IPS-15b (cell line): ENCODE measurements around the gene PMM2.
"Not testable (repeated sequence)": the region's sequence is repeated elsewhere in the genome, so short reads cannot be mapped to it uniquely, and the experiment has no call there.

Experiments
- H3K27me3 ChIP-seq: one replicate; pipeline ENCODE4 v1.6.1; 2013; ENCODE audit warnings: low read length; ENCODE audit not compliant: control insufficient read depth, insufficient read depth
- H3K36me3 ChIP-seq: one replicate; pipeline ENCODE4 v1.6.1; 2013; ENCODE audit warnings: low read length; ENCODE audit not compliant: control insufficient read depth, insufficient read depth
- H3K4me1 ChIP-seq: one replicate; pipeline ENCODE4 v1.6.1; 2013; ENCODE audit warnings: mild to moderate bottlenecking, low read length; ENCODE audit not compliant: control insufficient read depth, insufficient read depth
- H3K4me3 ChIP-seq: one replicate; pipeline ENCODE4 v1.5.1; 2013; ENCODE audit warnings: low read depth, low read length
- H3K9ac ChIP-seq: one replicate; pipeline ENCODE4 v1.6.1; 2013; ENCODE audit warnings: low read depth, mild to moderate bottlenecking, low read length
- H3K9me3 ChIP-seq: one replicate; pipeline ENCODE4 v1.6.1; 2013; ENCODE audit warnings: mild to moderate bottlenecking, low read length; ENCODE audit not compliant: control insufficient read depth, insufficient read depth

PMM2 gene

GRCh38 chr16:8874388-8874787 lies 76.7 kb downstream of the PMM2 start:
- no peaks in the 10 kb centered on the region for H3K9me3 ChIP-seq
- peaks cover 10% of the 10 kb centered on the region for H3K4me1 ChIP-seq
- no peak overlapping the region for H3K4me3 ChIP-seq
- no peaks in the 10 kb centered on the region for H3K36me3 ChIP-seq
- H3K9ac ChIP-seq = no peak overlapping the region
- no peaks in the 10 kb centered on the region for H3K27me3 ChIP-seq

- H3K27me3 ChIP-seq, H3K9me3 ChIP-seq, H3K9ac ChIP-seq, H3K4me3 ChIP-seq, H3K36me3 ChIP-seq, H3K4me1 ChIP-seq: not testable (repeated sequence)
These were observed 77.7 kb downstream of the PMM2 start for GRCh38 chr16:8875317-8875716.

GRCh38 chr16:8877894-8878522 lies 80.4 kb downstream of the PMM2 start:
- Histone ChIP-seq H3K9me3 (no peaks in the 10 kb centered on the region), H3K4me1 (peaks cover 10% of the 10 kb centered on the region), H3K9ac (no peak overlapping the region), H3K27me3 (no peaks in the 10 kb centered on the region), H3K4me3 (no peak overlapping the region), H3K36me3 (no peaks in the 10 kb centered on the region)

- Histone ChIP-seq H3K4me3 (no peak overlapping the region), H3K36me3 (no peaks in the 10 kb centered on the region), H3K4me1 (peaks cover 10% of the 10 kb centered on the region), H3K9me3 (no peaks in the 10 kb centered on the region), H3K9ac (no peak overlapping the region), H3K27me3 (no peaks in the 10 kb centered on the region)
These were observed 80.9 kb downstream of the PMM2 start for GRCh38 chr16:8878523-8878911.

GRCh38 chr16:8880839-8881510 lies 83.3 kb downstream of the PMM2 start:
- no peak overlapping the region for H3K4me3 ChIP-seq
- peaks cover 9% of the 10 kb centered on the region for H3K4me1 ChIP-seq
- H3K36me3 ChIP-seq = no peaks in the 10 kb centered on the region
- H3K9me3 ChIP-seq = no peaks in the 10 kb centered on the region
- H3K9ac ChIP-seq = no peak overlapping the region
- H3K27me3 ChIP-seq = no peaks in the 10 kb centered on the region

- H3K27me3 ChIP-seq = no peaks in the 10 kb centered on the region
- no peaks in the 10 kb centered on the region for H3K9me3 ChIP-seq
- no peak within 1 kb of the TSS for H3K9ac ChIP-seq
- H3K36me3 ChIP-seq = peaks cover 3% of the 10 kb centered on the region
- peaks cover 14% of the 10 kb centered on the region for H3K4me1 ChIP-seq
- H3K4me3 ChIP-seq = no peak within 1 kb of the TSS
These were observed 84.5 kb downstream of the PMM2 start, which contains the start of gene LITAFD for GRCh38 chr16:8882041-8882617. TSS of gene LITAFD (plus strand) at chr16:8882351. CDS start at chr16:8884356, 2,005 bp downstream.

GRCh38 chr16:8882725-8883377 lies 85.2 kb downstream of the PMM2 start:
- peaks cover 7% of the 10 kb centered on the region for H3K36me3 ChIP-seq
- H3K9me3 ChIP-seq = no peaks in the 10 kb centered on the region
- H3K27me3 ChIP-seq = no peaks in the 10 kb centered on the region
- H3K4me3 ChIP-seq = no peak overlapping the region
- H3K4me1 ChIP-seq = peaks cover 14% of the 10 kb centered on the region
- H3K9ac ChIP-seq = no peak overlapping the region

GRCh38 chr16:8885674-8886592 lies 88.3 kb downstream of the PMM2 start:
- Histone ChIP-seq H3K4me3 (no peak overlapping the region), H3K4me1 (peaks cover 7% of the 10 kb centered on the region), H3K9ac (no peak overlapping the region), H3K27me3 (no peaks in the 10 kb centered on the region), H3K9me3 (no peaks in the 10 kb centered on the region), H3K36me3 (peaks cover 21% of the 10 kb centered on the region)

GRCh38 chr16:8886593-8887430 lies 89.2 kb downstream of the PMM2 start:
- H3K27me3 ChIP-seq = no peaks in the 10 kb centered on the region
- H3K4me3 ChIP-seq = no peak overlapping the region
- peaks cover 27% of the 10 kb centered on the region for H3K36me3 ChIP-seq
- no peaks in the 10 kb centered on the region for H3K9me3 ChIP-seq
- peaks cover 7% of the 10 kb centered on the region for H3K4me1 ChIP-seq
- no peak overlapping the region for H3K9ac ChIP-seq

GRCh38 chr16:8887431-8887765 lies 89.8 kb downstream of the PMM2 start:
- Histone ChIP-seq H3K9me3 (no peaks in the 10 kb centered on the region), H3K4me3 (no peak overlapping the region), H3K9ac (no peak overlapping the region), H3K36me3 (peaks cover 29% of the 10 kb centered on the region), H3K27me3 (no peaks in the 10 kb centered on the region), H3K4me1 (peaks cover 7% of the 10 kb centered on the region)
